ENCODE measurements around the gene ITGA7.

DNA sequence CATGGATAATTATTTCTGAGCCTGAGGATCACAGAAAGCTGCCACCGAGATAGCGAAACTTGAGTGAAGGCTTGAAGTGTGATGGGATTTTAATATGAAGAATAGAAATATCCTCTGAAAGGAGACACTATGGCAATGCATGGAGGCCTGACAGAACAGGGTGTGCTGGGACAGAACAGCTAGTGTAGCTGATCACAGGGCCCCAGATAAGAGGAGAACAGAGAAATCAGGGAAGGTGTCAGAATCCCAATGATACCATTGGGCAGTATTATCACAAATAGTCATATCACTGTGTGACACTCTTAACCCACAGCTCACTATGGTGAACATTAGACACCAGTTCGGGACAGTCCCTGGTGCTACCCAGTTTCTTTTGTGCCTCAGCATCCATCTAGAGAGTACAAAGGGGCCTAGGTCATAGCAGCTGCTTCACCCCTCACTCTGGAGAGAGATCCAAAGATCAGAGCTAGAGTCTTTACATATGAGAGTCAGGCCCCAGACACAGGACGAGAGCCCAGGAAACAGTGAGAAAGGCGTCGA lies 71.5 kb downstream of the ITGA7 start:
- TF ChIP-seq CTCF (conservative IDR thresholded peaks at IDR 0.05; ENCODE audit: low read depth, low read length) (no peak), FOS (IDR thresholded peaks at IDR 0.05; ENCODE audit: low read depth, low read length) (no peak), SMC3 (IDR thresholded peaks at IDR 0.05; ENCODE audit: low read depth, low read length) (no peak)

All from IMR-90 (cell line).